PC-3 (cell line): ENCODE data around the gene SH3BP5.

Experiments used
- CTCF ChIP-seq: fragments of 300-600 bp; sonication (generic); conservative IDR thresholded peaks from 2 replicates; pipeline ENCODE4 v1.5.1; 2017; ENCODE audit warnings: antibody characterized with exemption, low read depth, mild to moderate bottlenecking, low read length
- EZH2 ChIP-seq: fragments of 300-600 bp; sonication (generic); IDR thresholded peaks from one replicate; pipeline ENCODE4 v1.6.1; 2017; ENCODE audit warnings: antibody characterized with exemption, mild to moderate bottlenecking, low read length; ENCODE audit not compliant: unreplicated experiment
- EZH2phosphoT487 ChIP-seq: fragments of 300-600 bp; sonication (generic); IDR thresholded peaks from 2 replicates; pipeline ENCODE4 v1.6.1; 2018; ENCODE audit warnings: mild to moderate bottlenecking, antibody characterized with exemption, low read length, borderline replicate concordance

GRCh38 chr3:15273227-15273626, 59.2 kb downstream of the SH3BP5 start:
- no peak for TF ChIP-seq CTCF
- no peak for TF ChIP-seq EZH2phosphoT487
- TF ChIP-seq EZH2 = no peak
